Activated T-cell treated with anti-CD3 and anti-CD28 coated beads, Interleukin-2, amount 50 U/mL, for 1 hour (primary cell): Measurements from ENCODE around the gene TBX3.

Experiments used
- DNase-seq: peaks from one replicate; pipeline ENCODE4 v3.0.0-alpha.2; 2020

The TBX3 gene

GRCh38 chr12:114666746-114667668 is 17.0 kb downstream of the TBX3 start:
- DNase-seq = no peak

- no peak for DNase-seq
Observed at GRCh38 chr12:114665411-114666260, 18.3 kb downstream of the TBX3 start.

- no peak for DNase-seq
Observed at GRCh38 chr12:114664651-114665320, 19.2 kb downstream of the TBX3 start.

GRCh38 chr12:114662512-114663177 is 21.3 kb downstream of the TBX3 start:
- peak; percentile 62 for DNase-seq

- DNase-seq = no peak
Observed at GRCh38 chr12:114661245-114661644, 22.7 kb downstream of the TBX3 start.

GRCh38 chr12:114659084-114659483 is 24.9 kb downstream of the TBX3 start:
- no peak for DNase-seq

GRCh38 chr12:114658002-114658441 is 26.0 kb downstream of the TBX3 start:
- DNase-seq = no peak

GRCh38 chr12:114657597-114657920 is 26.4 kb downstream of the TBX3 start:
- no peak for DNase-seq

GRCh38 chr12:114656906-114657596 is 26.9 kb downstream of the TBX3 start:
- no peak for DNase-seq

GRCh38 chr12:114655934-114656749 is 27.8 kb downstream of the TBX3 start:
- DNase-seq = no peak

GRCh38 chr12:114649585-114649984 is 34.4 kb downstream of the TBX3 start:
- DNase-seq = no peak

- DNase-seq = no peak
Observed at GRCh38 chr12:114648711-114649110, 35.3 kb downstream of the TBX3 start.

GRCh38 chr12:114638790-114639435 is 45.1 kb downstream of the TBX3 start:
- DNase-seq = no peak

GRCh38 chr12:114636723-114637480 is 47.1 kb downstream of the TBX3 start:
- no peak for DNase-seq

- no peak for DNase-seq
Observed at GRCh38 chr12:114631242-114631641, 52.7 kb downstream of the TBX3 start.

- DNase-seq = no peak
Observed at GRCh38 chr12:114628199-114628598, 55.8 kb downstream of the TBX3 start.

- no peak for DNase-seq
Observed at GRCh38 chr12:114627393-114627792, 56.6 kb downstream of the TBX3 start.

GRCh38 chr12:114625294-114625851 is 58.6 kb downstream of the TBX3 start:
- no peak for DNase-seq

- DNase-seq = no peak
Observed at GRCh38 chr12:114623737-114624136, 60.2 kb downstream of the TBX3 start.
